Loucy (cell line): ENCODE results near the gene ACTRT3.

ENCODE experiments used
- EZH2phosphoT487 ChIP-seq: fragments of 200-600 bp; IDR thresholded peaks from 2 replicates; pipeline ENCODE4 v1.6.1; 2018; ENCODE audit warnings: antibody characterized with exemption, mild to moderate bottlenecking, moderate library complexity, borderline replicate concordance
- TF ChIP-seq, protein P1 (sequence below): fragments of 200-600 bp; sonication (generic); conservative IDR thresholded peaks from 2 replicates; pipeline ENCODE4 v1.5.1; 2014; ENCODE audit warnings: mild to moderate bottlenecking, antibody characterized with exemption, low read length

DNA sequence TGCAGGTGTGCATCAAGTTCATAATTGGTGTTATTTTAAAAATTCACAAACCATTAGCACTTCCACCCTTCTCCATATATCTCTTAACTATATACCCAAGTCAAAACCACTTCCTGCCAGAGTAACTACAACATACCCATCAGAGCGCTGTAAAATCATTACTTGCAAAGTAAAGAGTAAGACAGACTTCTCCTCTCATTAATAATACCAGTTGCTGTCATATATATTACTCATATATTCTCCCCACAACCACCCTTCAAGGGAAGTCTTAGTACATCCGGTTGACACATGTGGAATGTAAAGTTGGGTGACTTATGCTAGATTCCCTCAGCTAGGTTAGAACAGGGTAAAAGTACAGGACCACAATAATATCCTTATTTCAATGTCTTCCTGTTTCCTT is 10.1 kb downstream of the ACTRT3 start:
- TF ChIP-seq, protein P1, sequence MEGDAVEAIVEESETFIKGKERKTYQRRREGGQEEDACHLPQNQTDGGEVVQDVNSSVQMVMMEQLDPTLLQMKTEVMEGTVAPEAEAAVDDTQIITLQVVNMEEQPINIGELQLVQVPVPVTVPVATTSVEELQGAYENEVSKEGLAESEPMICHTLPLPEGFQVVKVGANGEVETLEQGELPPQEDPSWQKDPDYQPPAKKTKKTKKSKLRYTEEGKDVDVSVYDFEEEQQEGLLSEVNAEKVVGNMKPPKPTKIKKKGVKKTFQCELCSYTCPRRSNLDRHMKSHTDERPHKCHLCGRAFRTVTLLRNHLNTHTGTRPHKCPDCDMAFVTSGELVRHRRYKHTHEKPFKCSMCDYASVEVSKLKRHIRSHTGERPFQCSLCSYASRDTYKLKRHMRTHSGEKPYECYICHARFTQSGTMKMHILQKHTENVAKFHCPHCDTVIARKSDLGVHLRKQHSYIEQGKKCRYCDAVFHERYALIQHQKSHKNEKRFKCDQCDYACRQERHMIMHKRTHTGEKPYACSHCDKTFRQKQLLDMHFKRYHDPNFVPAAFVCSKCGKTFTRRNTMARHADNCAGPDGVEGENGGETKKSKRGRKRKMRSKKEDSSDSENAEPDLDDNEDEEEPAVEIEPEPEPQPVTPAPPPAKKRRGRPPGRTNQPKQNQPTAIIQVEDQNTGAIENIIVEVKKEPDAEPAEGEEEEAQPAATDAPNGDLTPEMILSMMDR, result no peak
- peak; percentile 68; the same call in 1 of the 2 replicates for TF ChIP-seq EZH2phosphoT487
